GM19193 (cell line): ENCODE measurements around the gene RGS11.

Experiments
- POLR2A ChIP-seq: IDR thresholded peaks from 4 replicates; pipeline ENCODE4 v1.6.1; 2011; ENCODE audit not compliant: insufficient read depth, insufficient read length; ENCODE audit errors: extremely low read depth

The RGS11 gene

GRCh38 chr16:265002-265529 is 10.7 kb downstream of the RGS11 start:
- no peak for TF ChIP-seq POLR2A

- no peak for TF ChIP-seq POLR2A
Measured at GRCh38 chr16:264440-264951, 11.2 kb downstream of the RGS11 start.

- no peak for TF ChIP-seq POLR2A
Measured at GRCh38 chr16:263944-264343, 11.8 kb downstream of the RGS11 start.

DNA sequence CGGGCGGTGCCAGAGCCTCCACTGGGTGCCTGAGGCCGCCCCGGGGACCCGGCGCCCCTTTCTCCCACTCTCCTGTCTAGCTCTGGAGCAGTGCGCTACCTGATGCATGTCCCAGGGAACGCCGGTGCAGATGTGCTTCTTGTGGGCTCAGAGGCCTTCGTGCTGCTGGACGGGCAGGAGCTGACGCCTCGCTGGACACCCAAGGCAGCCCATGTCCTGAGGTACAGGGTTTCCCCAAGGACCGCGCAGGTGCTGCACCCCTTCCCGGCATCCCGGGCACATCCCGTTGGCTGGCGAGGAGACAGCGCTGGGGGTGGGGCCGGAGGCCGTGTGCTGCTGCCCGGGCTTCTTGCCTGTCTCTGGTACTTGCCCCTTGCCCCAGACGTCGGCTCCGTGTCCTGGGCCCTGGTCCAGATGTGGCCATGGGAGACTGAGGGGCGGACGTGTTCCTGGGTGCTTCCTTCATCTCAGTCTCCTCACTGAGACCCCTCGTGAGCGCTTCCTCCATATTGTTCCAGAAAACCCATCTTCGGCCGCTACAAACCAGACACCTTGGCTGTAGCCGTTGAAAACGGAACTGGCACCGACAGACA is 12.5 kb downstream of the RGS11 start:
- TF ChIP-seq POLR2A = no peak

- no peak for TF ChIP-seq POLR2A
Measured at GRCh38 chr16:262121-262745, 13.5 kb downstream of the RGS11 start.

DNA sequence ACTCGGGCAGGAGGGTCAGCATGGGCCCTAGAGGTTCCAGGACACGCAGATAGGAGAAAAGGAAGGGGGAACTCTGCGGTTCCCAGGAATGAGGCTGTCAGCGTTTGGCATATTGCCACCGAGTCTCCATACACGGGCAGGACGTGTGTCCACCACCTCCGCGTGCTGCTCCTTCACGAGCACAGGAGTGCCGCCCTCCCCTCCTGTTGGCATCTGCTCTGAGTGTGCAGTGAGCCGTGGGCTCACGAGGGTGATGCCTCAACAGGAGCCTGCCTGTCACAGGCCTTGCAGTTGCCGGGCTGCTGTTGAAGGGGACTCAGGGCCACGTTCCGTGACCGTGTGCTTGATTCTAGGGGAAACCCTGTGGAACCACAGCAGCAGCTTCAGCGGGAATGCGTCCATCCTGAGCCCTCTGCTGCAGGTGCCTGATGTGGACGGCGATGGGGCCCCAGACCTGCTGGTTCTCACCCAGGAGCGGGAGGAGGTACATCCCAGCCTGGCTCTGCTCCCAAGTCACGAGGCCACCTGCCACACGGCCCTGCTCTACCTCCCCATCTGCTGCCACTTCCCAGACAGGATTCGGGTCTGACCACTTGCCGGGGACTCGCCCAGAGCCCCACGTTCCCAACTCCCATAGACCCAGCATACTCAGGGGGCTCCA is 14.6 kb downstream of the RGS11 start:
- no peak for TF ChIP-seq POLR2A

DNA sequence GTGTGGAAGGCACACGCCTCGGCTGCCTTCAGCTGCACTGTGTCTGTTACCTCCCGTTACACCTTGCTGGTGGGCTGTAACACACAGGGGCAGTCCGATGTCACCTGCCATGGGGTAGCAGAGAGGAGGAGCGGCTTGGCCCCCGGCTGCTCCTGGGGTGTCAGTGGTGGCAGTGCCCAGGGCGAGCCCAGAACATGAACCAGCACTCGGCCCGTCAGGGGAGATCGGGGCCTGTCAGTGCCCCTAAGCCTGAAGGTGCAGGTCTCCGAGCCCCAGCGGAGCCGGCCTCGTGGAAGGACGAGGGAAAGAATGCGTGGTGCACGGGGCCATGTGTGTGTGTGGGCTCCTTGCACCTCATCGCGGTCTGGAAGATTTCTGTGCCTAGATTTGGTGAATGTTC is 15.4 kb downstream of the RGS11 start:
- no peak for TF ChIP-seq POLR2A

- TF ChIP-seq POLR2A = no peak
Measured at GRCh38 chr16:259814-260253, 15.9 kb downstream of the RGS11 start.

DNA sequence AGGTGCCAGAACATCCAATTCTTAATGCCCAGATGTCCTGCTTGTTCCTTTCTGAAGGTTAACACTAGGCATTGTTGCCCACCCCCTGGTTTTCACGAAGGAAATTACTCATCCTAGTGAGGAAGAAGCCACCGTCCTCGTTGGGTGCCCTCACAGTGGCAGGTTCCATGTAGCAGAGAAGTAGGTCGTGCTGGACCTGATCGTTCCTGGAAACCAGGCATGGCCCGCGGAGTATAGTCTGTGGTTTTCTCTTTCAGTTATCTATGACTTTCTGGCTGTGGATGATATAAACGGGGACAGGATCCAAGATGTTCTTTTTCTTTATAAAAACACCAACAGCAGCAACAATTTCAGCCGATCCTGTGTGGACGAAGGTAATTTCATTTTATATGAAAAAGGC is 16.5 kb downstream of the RGS11 start:
- no peak for TF ChIP-seq POLR2A

DNA sequence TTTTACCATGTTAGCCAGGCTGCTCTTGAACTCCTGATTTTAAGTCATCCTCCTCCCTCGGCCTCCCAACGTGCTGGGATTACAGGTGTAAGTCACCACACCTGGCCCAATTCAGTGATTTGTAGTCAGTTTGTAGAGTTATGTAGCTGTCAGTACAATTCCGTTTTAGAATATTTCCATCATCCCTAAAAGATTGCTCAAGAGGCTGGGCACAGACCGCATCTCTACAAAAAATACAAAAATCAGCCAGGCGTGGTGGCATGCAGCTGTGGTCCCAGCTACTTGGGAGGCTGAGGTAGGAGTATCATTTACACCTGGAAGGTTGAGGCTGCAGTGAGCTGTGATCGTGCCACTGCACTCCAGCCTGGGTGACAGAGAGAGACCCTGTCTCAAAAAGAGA is 20.6 kb downstream of the RGS11 start:
- no peak for TF ChIP-seq POLR2A

GRCh38 chr16:254461-254860 is 21.3 kb downstream of the RGS11 start:
- TF ChIP-seq POLR2A = no peak

- no peak for TF ChIP-seq POLR2A
Measured at GRCh38 chr16:253833-254232, 21.9 kb downstream of the RGS11 start.

DNA sequence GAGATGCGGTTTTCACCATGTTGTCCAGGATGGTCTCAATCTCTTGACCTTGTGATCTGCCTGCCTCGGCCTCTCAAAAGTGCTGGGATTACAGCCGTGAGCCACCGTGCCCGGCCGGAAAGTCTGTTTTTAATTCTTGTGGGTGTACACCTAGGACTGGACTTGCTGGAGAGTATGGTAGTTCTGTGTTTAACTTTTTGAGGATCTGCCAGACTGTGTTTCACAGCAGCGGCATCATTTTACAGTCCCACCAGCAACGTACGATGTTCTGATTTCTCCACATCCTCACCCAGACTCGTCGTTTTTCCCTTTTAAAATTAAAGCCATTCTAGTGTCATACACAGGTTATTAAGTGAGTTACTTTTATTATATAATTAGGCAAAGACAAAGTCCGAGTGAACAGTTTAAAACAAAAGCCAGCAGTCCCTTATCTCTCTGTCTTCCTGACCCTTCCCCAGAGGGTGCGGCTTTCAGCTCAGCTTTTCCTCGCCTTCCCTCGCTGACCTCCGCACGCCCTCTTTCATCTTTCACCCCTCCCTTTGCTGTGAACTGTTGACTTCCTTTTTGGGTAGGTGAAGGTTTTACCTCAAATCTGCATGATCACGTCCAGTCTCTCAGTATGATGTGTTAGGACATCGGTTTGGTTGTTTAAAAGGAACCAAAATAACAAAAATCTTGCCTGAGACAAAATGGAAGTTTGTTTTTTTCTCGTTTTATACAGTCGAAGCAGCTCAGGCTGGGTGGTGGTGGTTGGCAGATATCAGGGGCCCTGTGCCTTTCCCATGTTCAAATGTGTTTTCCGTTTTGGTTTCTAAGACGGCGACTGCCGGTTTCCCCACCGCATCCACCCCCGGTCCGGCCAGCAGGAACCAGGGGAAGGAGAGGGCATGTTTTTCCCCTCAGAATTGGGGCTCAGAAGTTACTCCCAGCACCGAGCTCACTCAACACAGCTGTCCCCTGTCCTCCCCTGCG is 23.1 kb downstream of the RGS11 start:
- TF ChIP-seq POLR2A = no peak

DNA sequence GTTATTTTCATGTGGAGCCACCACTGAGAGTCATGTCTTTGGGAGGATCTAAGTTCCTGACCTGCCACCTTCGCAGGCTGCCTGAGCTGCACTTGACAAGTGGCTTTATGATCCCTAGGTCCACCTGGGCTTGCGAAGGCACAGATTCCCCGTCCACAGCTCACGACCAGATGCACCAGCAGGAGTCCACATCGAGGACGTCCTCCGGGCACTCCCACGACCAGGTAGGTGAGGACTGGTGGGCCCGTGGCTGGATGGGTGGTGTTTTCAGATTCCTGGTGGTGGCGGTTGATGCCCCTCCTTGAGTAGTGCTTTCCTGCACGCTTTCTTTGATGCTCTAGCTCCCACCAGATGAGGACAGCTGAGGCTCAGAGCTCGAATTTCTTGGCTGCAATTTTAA is 26.3 kb downstream of the RGS11 start:
- no peak for TF ChIP-seq POLR2A

- no peak for TF ChIP-seq POLR2A
Measured at GRCh38 chr16:247027-247426, 28.7 kb downstream of the RGS11 start.
